C1 segment of cervical spinal cord (tissue), 14 donors: ENCODE measurements around the gene TUSC7.

Experiments used
- DNase-seq, 14 donors: peaks; one replicate each; lab custom pipeline; 2025; lab: John Stamatoyannopoulos, UW

TUSC7 gene

GRCh38 chr3:116709479-116709878 lies at the start of gene TUSC7:
TSS of gene TUSC7 (plus strand) at chr3:116709779.
- DNase-seq, result no peak

- no peak for DNase-seq
These were observed 48.4 kb upstream of the TUSC7 start for GRCh38 chr3:116661196-116661595.

- peak in 1 of 14 donors; percentile 1 for DNase-seq
These were observed 46.1 kb upstream of the TUSC7 start for GRCh38 chr3:116663161-116664110.

GRCh38 chr3:116667324-116667723 lies 42.3 kb upstream of the TUSC7 start:
- no peak for DNase-seq

GRCh38 chr3:116667791-116668190 lies 41.8 kb upstream of the TUSC7 start:
- no peak for DNase-seq

GRCh38 chr3:116669576-116669975 lies 40.0 kb upstream of the TUSC7 start:
- DNase-seq, result peak in 2 of 14 donors; percentile 1 to 13

GRCh38 chr3:116671151-116671550 lies 38.4 kb upstream of the TUSC7 start:
- DNase-seq, result no peak

GRCh38 chr3:116678853-116679252 lies 30.7 kb upstream of the TUSC7 start:
- no peak for DNase-seq

- no peak for DNase-seq
These were observed 18.5 kb upstream of the TUSC7 start for GRCh38 chr3:116691041-116691440.

GRCh38 chr3:116701070-116701469 lies 8.5 kb upstream of the TUSC7 start:
- DNase-seq, result no peak

- no peak for DNase-seq
These were observed 7.2 kb upstream of the TUSC7 start for GRCh38 chr3:116702334-116702733.

- no peak for DNase-seq
These were observed 2.0 kb upstream of the TUSC7 start for GRCh38 chr3:116707531-116707930.

GRCh38 chr3:116716490-116716889 lies 6.9 kb downstream of the TUSC7 start:
- no peak for DNase-seq

GRCh38 chr3:116717566-116717965 lies 8.0 kb downstream of the TUSC7 start:
- no peak for DNase-seq

GRCh38 chr3:116728454-116728853 lies 18.9 kb downstream of the TUSC7 start:
- no peak for DNase-seq

GRCh38 chr3:116734243-116734642 lies 24.7 kb downstream of the TUSC7 start:
- no peak for DNase-seq

GRCh38 chr3:116739678-116740077 lies 30.1 kb downstream of the TUSC7 start:
- no peak for DNase-seq

- DNase-seq, result no peak
These were observed 30.7 kb downstream of the TUSC7 start for GRCh38 chr3:116740293-116740692.

GRCh38 chr3:116741467-116741866 lies 31.9 kb downstream of the TUSC7 start:
- peak in 3 of 14 donors; percentile 3 to 9 (median 8) for DNase-seq

- DNase-seq, result no peak
These were observed 33.5 kb downstream of the TUSC7 start for GRCh38 chr3:116743062-116743461.

GRCh38 chr3:116749388-116749787 lies 39.8 kb downstream of the TUSC7 start:
- no peak for DNase-seq

- no peak for DNase-seq
These were observed 47.7 kb downstream of the TUSC7 start for GRCh38 chr3:116757315-116757714.

- no peak for DNase-seq
These were observed 49.7 kb downstream of the TUSC7 start for GRCh38 chr3:116759316-116759715.
